ENCODE data around the gene IL4R. TPM values are rescaled to one million over a fixed set of nuclear protein-coding genes. Genes with fewer than 3 reads are reported as not detected.
A peak's percentile ranks its signal among the peaks of the same experiment; 100 is the strongest.
"Not testable (repeated sequence)": the region's sequence is repeated elsewhere in the genome, so short reads cannot be mapped to it uniquely, and the experiment has no call there.

IL4R gene
- total and polyA plus RNA-seq, 12 donors = 5.0 to 28.9 (median 9.9) TPM

DNA sequence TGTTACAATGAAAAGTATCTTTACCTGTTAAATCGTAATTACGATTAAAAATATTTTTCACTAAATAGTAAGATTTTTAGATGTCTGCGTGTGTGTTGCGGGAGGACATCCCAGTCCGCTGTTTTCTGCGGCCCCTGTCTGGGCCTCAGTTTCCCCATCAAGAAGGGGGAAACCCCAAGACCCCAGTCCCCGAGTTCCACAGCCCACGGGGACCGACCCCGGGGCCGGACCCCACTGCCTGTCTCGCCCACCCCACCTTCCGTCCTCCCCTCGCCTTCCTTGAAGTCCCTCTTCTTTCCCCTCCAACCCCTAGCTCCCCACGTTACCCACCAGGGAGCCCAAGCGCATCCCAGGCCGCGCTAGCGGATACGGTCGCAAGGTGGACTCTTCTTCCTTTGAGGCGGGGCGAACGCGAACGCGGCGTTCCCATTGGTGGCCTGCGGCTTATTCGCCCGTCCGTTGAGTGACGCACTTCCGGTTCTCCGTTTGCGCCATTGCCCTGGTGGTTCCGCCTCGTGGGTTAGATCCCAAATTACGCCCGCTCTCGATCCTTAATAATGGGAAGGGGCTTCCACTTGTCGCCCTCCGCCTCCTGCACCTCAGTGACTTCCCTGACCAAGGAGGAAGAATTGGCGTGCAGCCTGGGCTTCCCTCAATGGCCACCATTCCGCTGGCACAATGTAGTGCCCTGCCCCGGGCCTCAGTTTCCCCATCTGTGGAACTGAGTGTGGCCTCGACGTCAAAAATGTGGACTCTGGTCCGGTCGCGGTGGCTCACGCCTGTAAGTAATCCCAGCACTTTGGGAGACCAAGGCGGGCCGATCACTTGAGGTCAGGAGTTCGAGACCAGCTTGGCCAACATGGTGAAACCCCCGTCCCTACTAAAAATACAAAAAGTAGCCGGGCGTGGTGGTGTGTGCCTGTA lies 45.1 kb upstream of the IL4R start, which contains the start of gene NSMCE1:
NSMCE1 (minus strand) TSS at position 397 of the 924 bp plus-strand sequence. CDS start 11,202 bp downstream, outside the sequence.
- Histone ChIP-seq H3K27ac (peak within 1 kb of the TSS in 9 of 10 donors; percentile 62 to 95 (median 86)), H3K4me1 (peaks cover 0 to 24% (median 9%) of the 10 kb centered on the region in 9 donors), H3K27me3 (no peaks in the 10 kb centered on the region), H3K9me3 (no peaks in the 10 kb centered on the region), H3K36me3 (peaks cover 0 to 3% (median 0%) of the 10 kb centered on the region in 9 donors), H3K4me3 (peak within 1 kb of the TSS; percentile 50 to 95 (median 75))
- intact Hi-C loops (cut with DNase I) = no loop called here
- peak; percentile 99 for DNase-seq
- TF ChIP-seq, protein P1, sequence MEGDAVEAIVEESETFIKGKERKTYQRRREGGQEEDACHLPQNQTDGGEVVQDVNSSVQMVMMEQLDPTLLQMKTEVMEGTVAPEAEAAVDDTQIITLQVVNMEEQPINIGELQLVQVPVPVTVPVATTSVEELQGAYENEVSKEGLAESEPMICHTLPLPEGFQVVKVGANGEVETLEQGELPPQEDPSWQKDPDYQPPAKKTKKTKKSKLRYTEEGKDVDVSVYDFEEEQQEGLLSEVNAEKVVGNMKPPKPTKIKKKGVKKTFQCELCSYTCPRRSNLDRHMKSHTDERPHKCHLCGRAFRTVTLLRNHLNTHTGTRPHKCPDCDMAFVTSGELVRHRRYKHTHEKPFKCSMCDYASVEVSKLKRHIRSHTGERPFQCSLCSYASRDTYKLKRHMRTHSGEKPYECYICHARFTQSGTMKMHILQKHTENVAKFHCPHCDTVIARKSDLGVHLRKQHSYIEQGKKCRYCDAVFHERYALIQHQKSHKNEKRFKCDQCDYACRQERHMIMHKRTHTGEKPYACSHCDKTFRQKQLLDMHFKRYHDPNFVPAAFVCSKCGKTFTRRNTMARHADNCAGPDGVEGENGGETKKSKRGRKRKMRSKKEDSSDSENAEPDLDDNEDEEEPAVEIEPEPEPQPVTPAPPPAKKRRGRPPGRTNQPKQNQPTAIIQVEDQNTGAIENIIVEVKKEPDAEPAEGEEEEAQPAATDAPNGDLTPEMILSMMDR (IDR thresholded peaks at IDR 0.05) = peak in 8 of 9 donors; percentile 8 to 43 (median 32)
- ATAC-seq = peak; percentile 100
- WGBS, 2 donors = 7 to 9% methylated on average over 58 of the region's 58 CpGs

DNA sequence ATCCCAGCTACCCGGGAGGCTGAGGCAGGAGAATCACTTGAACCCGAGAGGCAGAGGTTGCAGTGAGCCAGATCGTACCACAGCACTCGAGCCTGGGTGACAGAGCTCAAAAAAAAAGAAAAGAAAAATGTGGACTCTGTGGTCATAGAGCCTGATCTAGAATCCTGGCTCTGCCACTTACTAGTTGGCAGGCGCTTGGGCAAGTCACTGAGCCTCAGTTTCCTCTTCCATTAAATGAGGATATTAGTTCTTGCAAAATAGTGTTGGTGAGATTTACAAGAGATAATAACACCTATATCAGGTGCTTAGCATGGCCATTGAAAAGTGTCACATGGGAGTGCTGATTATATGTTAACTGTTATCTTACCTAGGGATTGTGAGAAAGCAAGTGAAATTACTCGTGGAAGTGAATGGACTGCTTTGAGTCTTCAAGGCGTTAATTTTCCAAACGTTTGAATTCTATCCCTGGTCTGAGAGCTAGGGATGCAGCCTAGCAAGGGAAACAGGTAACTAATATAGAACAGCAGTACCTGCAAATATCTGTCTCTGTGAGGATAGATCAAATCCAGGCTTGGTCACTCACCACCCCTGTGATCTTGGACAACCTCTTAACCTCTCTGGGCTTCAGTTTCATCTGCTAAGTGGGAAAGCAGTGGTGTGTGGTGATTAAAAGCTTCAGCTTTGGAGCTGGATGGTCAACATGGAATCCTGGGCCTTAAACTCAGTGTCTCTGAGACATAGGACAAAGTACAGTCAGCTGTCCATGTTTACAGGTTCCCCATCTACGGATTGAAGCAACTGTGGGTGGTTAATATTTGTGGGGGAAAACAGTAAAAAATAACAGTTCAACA lies 44.2 kb upstream of the IL4R start:
- H3K27ac ChIP-seq = peak overlapping the region in 6 of 10 donors; percentile 68 to 95 (median 86)
- 84 to 86% methylated on average over 9 of the region's 9 CpGs for WGBS, 2 donors
- peak overlapping the region in 9 of 10 donors; percentile 69 to 95 (median 75) for H3K4me3 ChIP-seq
- intact Hi-C loops (cut with DNase I) = no loop called here
- DNase-seq (no peak), ATAC-seq (peak in 1 of 8 donors; percentile 3)
- no peaks in the 10 kb centered on the region for H3K9me3 ChIP-seq
- TF ChIP-seq, protein P1 (IDR thresholded peaks at IDR 0.05) = no peak
- H3K27me3 ChIP-seq = no peaks in the 10 kb centered on the region
- H3K4me1 ChIP-seq = peaks cover 0 to 26% (median 9%) of the 10 kb centered on the region in 9 donors
- peaks cover 0 to 3% (median 0%) of the 10 kb centered on the region in 9 donors for H3K36me3 ChIP-seq

DNA sequence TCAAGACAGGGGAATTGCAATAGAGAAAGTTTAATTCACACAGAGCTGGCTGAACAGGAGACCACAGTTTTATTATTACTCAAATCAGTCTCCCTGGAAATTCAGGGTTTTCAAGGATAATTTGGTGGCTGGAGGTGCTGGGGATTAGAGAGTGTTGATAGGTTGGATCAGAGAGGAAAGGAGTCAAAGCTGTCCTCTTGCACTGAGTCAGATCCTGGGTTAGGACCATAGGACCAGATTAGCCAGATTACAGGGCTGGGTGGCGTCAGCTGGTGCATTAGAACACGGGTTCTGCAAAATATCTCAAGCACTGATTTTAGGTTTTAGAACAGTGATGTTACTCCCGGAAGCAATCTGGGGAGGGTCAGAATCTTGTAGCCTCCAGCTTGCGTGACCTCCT lies 43.4 kb upstream of the IL4R start:
- intact Hi-C loops (cut with DNase I) = no loop called here
- no peaks in the 10 kb centered on the region for H3K9me3 ChIP-seq
- no peak overlapping the region for H3K27ac ChIP-seq
- DNase-seq (no peak), ATAC-seq (no peak)
- H3K4me3 ChIP-seq = no peak overlapping the region
- TF ChIP-seq, protein P1 (IDR thresholded peaks at IDR 0.05) = no peak
- peaks cover 0 to 30% (median 9%) of the 10 kb centered on the region in 9 donors for H3K4me1 ChIP-seq
- 90 to 91% methylated on average over 4 of the region's 4 CpGs for WGBS, 2 donors
- H3K27me3 ChIP-seq = no peaks in the 10 kb centered on the region
- H3K36me3 ChIP-seq = peaks cover 0 to 3% (median 0%) of the 10 kb centered on the region in 9 donors

DNA sequence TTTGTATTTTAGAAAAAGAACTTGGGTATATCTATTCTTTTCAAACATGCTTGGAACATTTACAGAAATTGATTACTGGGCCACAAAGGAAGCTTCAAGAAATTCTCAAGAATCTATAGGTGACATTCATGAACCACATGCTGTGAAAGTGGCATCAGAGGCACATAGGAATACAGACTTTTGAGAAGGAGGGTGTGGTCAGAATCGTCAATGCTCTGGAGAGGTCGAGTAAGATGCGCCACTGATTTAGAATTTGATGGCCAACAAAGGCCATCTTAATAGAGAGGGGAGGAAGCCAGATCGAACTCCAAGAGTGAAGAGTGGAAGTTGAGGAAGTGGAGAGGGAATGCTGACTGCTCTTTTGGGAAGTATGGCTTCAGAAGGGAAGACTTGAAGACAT lies 41.7 kb upstream of the IL4R start:
- H3K36me3 ChIP-seq = no peaks in the 10 kb centered on the region
- 81 to 84% methylated on average over 4 of the region's 4 CpGs for WGBS, 2 donors
- H3K4me1 ChIP-seq = peaks cover 0 to 37% (median 9%) of the 10 kb centered on the region in 9 donors
- H3K27me3 ChIP-seq = no peaks in the 10 kb centered on the region
- no peaks in the 10 kb centered on the region for H3K9me3 ChIP-seq
- TF ChIP-seq, protein P1 (IDR thresholded peaks at IDR 0.05) = no peak
- H3K27ac ChIP-seq = no peak overlapping the region
- no peak overlapping the region for H3K4me3 ChIP-seq
- intact Hi-C loops (cut with DNase I) = no loop called here
- no peak for ATAC-seq
- no peak for DNase-seq

DNA sequence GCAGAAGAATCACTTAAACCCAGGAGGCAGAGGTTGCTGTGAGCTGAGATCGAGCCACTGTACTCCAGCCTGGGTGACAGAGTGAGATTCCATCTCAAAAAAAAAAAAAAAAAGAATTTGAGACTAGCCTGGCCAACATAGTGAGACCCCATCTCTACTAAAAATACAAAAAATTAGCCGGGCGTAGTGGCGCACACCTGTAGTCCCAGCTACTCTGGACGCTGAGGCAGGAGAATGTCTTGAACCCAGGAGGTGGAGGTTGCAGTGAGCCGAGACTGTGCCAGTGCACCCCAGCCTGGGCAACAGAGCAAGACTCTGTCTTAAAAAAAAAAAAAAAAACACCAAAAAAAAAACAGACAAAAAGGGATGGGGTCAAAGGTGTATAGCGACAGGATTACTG lies 41.1 kb upstream of the IL4R start:
- ATAC-seq; H3K27me3 ChIP-seq; intact Hi-C loops (cut with DNase I); H3K9me3 ChIP-seq; DNase-seq; H3K36me3 ChIP-seq; H3K27ac ChIP-seq; H3K4me3 ChIP-seq: not testable (repeated sequence)
- WGBS, 2 donors = 96 to 99% methylated on average over 7 of the region's 7 CpGs
- H3K4me1 ChIP-seq = peaks cover 0 to 33% (median 9%) of the 10 kb centered on the region in 9 donors
